ENCODE data around the gene RUFY1. TPM values are rescaled to one million over a fixed set of nuclear protein-coding genes. Genes with fewer than 3 reads are reported as not detected.

The RUFY1 gene
- total RNA-seq, 2 experiments from 2014 or later, result 35.8 to 47.7 TPM

GRCh38 chr5:179599566-179599965 lies 49.2 kb downstream of the RUFY1 start:
- peaks cover 76% of the 10 kb centered on the region for H3K36me3 ChIP-seq (ENCODE audit: insufficient read depth, low read length)
- CTCF ChIA-PET (ENCODE audit: unreplicated experiment), result interaction anchor here (0.5 kb wide), 1 partner anchor 1624 kb away, joined by 5 read pairs; the partner anchor contains the start of gene TRIM41
- BruUV-seq (replicated peaks), result no TSS peak

GRCh38 chr5:179599973-179600372 lies 49.6 kb downstream of the RUFY1 start:
- H3K9me2 ChIP-seq (ENCODE audit: insufficient read depth, low read length), result no peaks in the 10 kb centered on the region
- DNase-seq (ENCODE audit: low spot score), result no peak
- no peak overlapping the region for H3K27ac ChIP-seq (ENCODE audit: low read depth, low read length, poor library complexity, severe bottlenecking)
- no peak overlapping the region for H3K4me3 ChIP-seq (ENCODE audit: low read depth, low read length, poor library complexity, severe bottlenecking)
- no peak overlapping the region for H3K4me2 ChIP-seq (ENCODE audit: low read length)
- TF ChIP-seq CTCF (conservative IDR thresholded peaks at IDR 0.05; ENCODE audit: low read length), result no peak
- TF ChIP-seq EZH2phosphoT487 (IDR thresholded peaks at IDR 0.05; ENCODE audit: borderline replicate concordance, low read depth, low read length), result no peak
- H3K9me3 ChIP-seq (ENCODE audit: low read length), result no peaks in the 10 kb centered on the region
- POLR2A ChIA-PET, result interaction anchor here (0.6 to 0.7 kb wide), 4 partner anchors 67 to 1997 kb away, joined by 3 to 10 read pairs (median 5); no protein-coding TSS in a partner anchor
- H3K79me2 ChIP-seq (ENCODE audit: insufficient read depth, low read depth, low read length), result no peaks in the 10 kb centered on the region
- H3K4me1 ChIP-seq (ENCODE audit: insufficient read depth, low read length, poor library complexity, severe bottlenecking), result no peaks in the 10 kb centered on the region
- BruUV-seq (replicated peaks), result no TSS peak
- CTCF ChIA-PET (ENCODE audit: unreplicated experiment), result interaction anchor here (0.5 kb wide), 1 partner anchor 1623 kb away, joined by 5 read pairs; the partner anchor contains the start of gene TRIM41
- peaks cover 72% of the 10 kb centered on the region for H3K36me3 ChIP-seq (ENCODE audit: insufficient read depth, low read length)
- no peaks in the 10 kb centered on the region for H4K20me1 ChIP-seq (ENCODE audit: insufficient read depth, low read length)
- no peak overlapping the region for H2AFZ ChIP-seq (ENCODE audit: low read length)
- intact Hi-C loops (cut with micrococcal nuclease; ENCODE audit: unreplicated experiment), result no loop called here

More at GRCh38 chr5:179599566-179599965, 49.2 kb downstream of the RUFY1 start:
- intact Hi-C loops (cut with micrococcal nuclease; ENCODE audit: unreplicated experiment), result no loop called here
- H3K4me1 ChIP-seq (ENCODE audit: insufficient read depth, low read length, poor library complexity, severe bottlenecking), result no peaks in the 10 kb centered on the region
- TF ChIP-seq EZH2phosphoT487 (IDR thresholded peaks at IDR 0.05; ENCODE audit: borderline replicate concordance, low read depth, low read length), result no peak
- TF ChIP-seq CTCF (conservative IDR thresholded peaks at IDR 0.05; ENCODE audit: low read length), result no peak
- no peak overlapping the region for H2AFZ ChIP-seq (ENCODE audit: low read length)
- no peaks in the 10 kb centered on the region for H3K9me2 ChIP-seq (ENCODE audit: insufficient read depth, low read length)
- POLR2A ChIA-PET, result no interaction called here
- no peak overlapping the region for H3K27ac ChIP-seq (ENCODE audit: low read depth, low read length, poor library complexity, severe bottlenecking)
- H4K20me1 ChIP-seq (ENCODE audit: insufficient read depth, low read length), result no peaks in the 10 kb centered on the region
- no peak for DNase-seq (ENCODE audit: low spot score)
- no peak overlapping the region for H3K4me3 ChIP-seq (ENCODE audit: low read depth, low read length, poor library complexity, severe bottlenecking)
- H3K79me2 ChIP-seq (ENCODE audit: insufficient read depth, low read depth, low read length), result no peaks in the 10 kb centered on the region
- no peak overlapping the region for H3K4me2 ChIP-seq (ENCODE audit: low read length)
- H3K9me3 ChIP-seq (ENCODE audit: low read length), result no peaks in the 10 kb centered on the region

- Histone ChIP-seq H3K4me3 (ENCODE audit: low read depth, low read length, poor library complexity, severe bottlenecking) (no peak overlapping the region), H3K79me2 (ENCODE audit: insufficient read depth, low read depth, low read length) (no peaks in the 10 kb centered on the region), H3K9me3 (ENCODE audit: low read length) (no peaks in the 10 kb centered on the region), H3K4me1 (ENCODE audit: insufficient read depth, low read length, poor library complexity, severe bottlenecking) (no peaks in the 10 kb centered on the region), H3K36me3 (ENCODE audit: insufficient read depth, low read length) (peaks cover 71% of the 10 kb centered on the region), H3K27ac (ENCODE audit: low read depth, low read length, poor library complexity, severe bottlenecking) (no peak overlapping the region), H4K20me1 (ENCODE audit: insufficient read depth, low read length) (no peaks in the 10 kb centered on the region), H3K4me2 (ENCODE audit: low read length) (no peak overlapping the region), H3K9me2 (ENCODE audit: insufficient read depth, low read length) (no peaks in the 10 kb centered on the region), H2AFZ (ENCODE audit: low read length) (no peak overlapping the region)
- intact Hi-C loops (cut with micrococcal nuclease; ENCODE audit: unreplicated experiment), result no loop called here
- no TSS peak for BruUV-seq (replicated peaks)
- ChIA-PET POLR2A (interaction anchor here (0.6 to 0.9 kb wide), 3 partner anchors 9 to 1386 kb away, joined by 3 read pairs; no protein-coding TSS in a partner anchor), CTCF (ENCODE audit: unreplicated experiment) (no interaction called here)
- no peak for TF ChIP-seq EZH2phosphoT487 (IDR thresholded peaks at IDR 0.05; ENCODE audit: borderline replicate concordance, low read depth, low read length)
- TF ChIP-seq CTCF (conservative IDR thresholded peaks at IDR 0.05; ENCODE audit: low read length), result no peak
- no peak for DNase-seq (ENCODE audit: low spot score)
Observed at GRCh38 chr5:179601871-179602625, 51.7 kb downstream of the RUFY1 start.

All from OCI-LY7 (cell line).